CD8-positive, alpha-beta memory T cell (primary cell): ENCODE measurements around the gene RPL12. TPM values are rescaled to one million over a fixed set of nuclear protein-coding genes. Genes with fewer than 3 reads are reported as not detected.

ENCODE experiments used
- CTCF ChIA-PET: fragments of 350-600 bp; sonication (Branson Sonifier 250); formaldehyde crosslinking; loops from one replicate; lab custom pipeline; 2021; ENCODE audit warnings: antibody characterized with exemption; lab: Charles Lee
- POLR2A ChIA-PET: fragments of 350-600 bp; sonication (Branson Sonifier 250); formaldehyde crosslinking; loops from one replicate; lab custom pipeline; 2021; ENCODE audit warnings: antibody characterized with exemption; lab: Charles Lee
- DNase-seq, 5 donors: peaks; one replicate each; pipeline versions ENCODE4 v3.0.0 to v3.0.0-alpha.2; 2020 to 2022; ENCODE audit warnings: mixed read lengths in 1 of 5
- H3K27ac ChIP-seq: one replicate; pipeline ENCODE4 v1.7.0; 2013; ENCODE audit warnings: low read depth, mild to moderate bottlenecking, low read length, moderate library complexity
- H3K27me3 ChIP-seq: 2 replicates; pipeline ENCODE4 v1.7.0; 2013; ENCODE audit warnings: low read length, mild to moderate bottlenecking; ENCODE audit not compliant: insufficient read depth, poor library complexity, severe bottlenecking
- H3K36me3 ChIP-seq: 2 replicates; pipeline ENCODE4 v1.7.0; 2013; ENCODE audit warnings: mild to moderate bottlenecking, low read length, moderate library complexity; ENCODE audit not compliant: insufficient read depth
- H3K4me1 ChIP-seq: 2 replicates; pipeline ENCODE4 v1.7.0; 2013; ENCODE audit warnings: mild to moderate bottlenecking, low read length, moderate library complexity; ENCODE audit not compliant: insufficient read depth
- H3K4me3 ChIP-seq: 2 replicates; pipeline ENCODE4 v1.7.0; 2013; ENCODE audit warnings: mild to moderate bottlenecking, low read length
- H3K9me3 ChIP-seq: 2 replicates; pipeline ENCODE4 v1.7.0; 2013; ENCODE audit warnings: mild to moderate bottlenecking, low read length
- H3K27ac Mint-ChIP-seq, 8 donors: one replicate each; pipeline ENCODE4 v1.8.0; 2020 to 2021; ENCODE audit warnings: mixed read lengths in 8 of 8, mild to moderate bottlenecking in 6 of 8, inconsistent platforms in 3 of 8, moderate library complexity in 3 of 8
- H3K27me3 Mint-ChIP-seq, 2 donors: one replicate each; pipeline ENCODE4 v1.8.0; 2020 to 2021; ENCODE audit warnings: mixed read lengths in 2 of 2, mild to moderate bottlenecking in 1 of 2, moderate library complexity in 1 of 2
- H3K36me3 Mint-ChIP-seq, 3 donors: one replicate each; pipeline ENCODE4 v1.8.0; 2020 to 2021; ENCODE audit warnings: mixed read lengths in 3 of 3, inconsistent platforms in 1 of 3, mild to moderate bottlenecking in 1 of 3
- H3K4me1 Mint-ChIP-seq, 3 donors: one replicate each; pipeline ENCODE4 v1.8.0; 2020 to 2021; ENCODE audit warnings: mixed read lengths in 3 of 3, inconsistent platforms in 1 of 3, mild to moderate bottlenecking in 1 of 3
- H3K4me3 Mint-ChIP-seq, 7 donors: one replicate each; pipeline ENCODE4 v1.8.0; 2020 to 2021; ENCODE audit warnings: mixed read lengths in 7 of 7, mild to moderate bottlenecking in 6 of 7, moderate library complexity in 4 of 7, inconsistent platforms in 2 of 7
- H3K9me3 Mint-ChIP-seq, 5 donors: one replicate each; pipeline ENCODE4 v1.8.0; 2020 to 2022; ENCODE audit warnings: mixed read lengths in 5 of 5, mild to moderate bottlenecking in 3 of 5, moderate library complexity in 2 of 5, inconsistent platforms in 1 of 5
- polyA plus RNA-seq: library from polyadenylated mRNA; unstranded; fragments of 300-500 nt; fragmentation: Illumina TruSeq; gene quantifications from one replicate; pipeline ENCODE4 v1.2.3, GENCODE V29; 2021
- total RNA-seq, 2 experiments: library from RNA; stranded (reverse); gene quantifications; one replicate each; pipeline ENCODE4 v1.2.3, GENCODE V29; 2021

RPL12 gene
- total and polyA plus RNA-seq, 3 experiments from 2014 or later = 1,457 to 1,549 (median 1,533) TPM

GRCh38 chr9:127451608-127451857 lies 327 bp upstream of the RPL12 start:
- H3K36me3 Mint-ChIP-seq = peaks cover 0 to 69% (median 19%) of the 10 kb centered on the region in 3 donors

DNA sequence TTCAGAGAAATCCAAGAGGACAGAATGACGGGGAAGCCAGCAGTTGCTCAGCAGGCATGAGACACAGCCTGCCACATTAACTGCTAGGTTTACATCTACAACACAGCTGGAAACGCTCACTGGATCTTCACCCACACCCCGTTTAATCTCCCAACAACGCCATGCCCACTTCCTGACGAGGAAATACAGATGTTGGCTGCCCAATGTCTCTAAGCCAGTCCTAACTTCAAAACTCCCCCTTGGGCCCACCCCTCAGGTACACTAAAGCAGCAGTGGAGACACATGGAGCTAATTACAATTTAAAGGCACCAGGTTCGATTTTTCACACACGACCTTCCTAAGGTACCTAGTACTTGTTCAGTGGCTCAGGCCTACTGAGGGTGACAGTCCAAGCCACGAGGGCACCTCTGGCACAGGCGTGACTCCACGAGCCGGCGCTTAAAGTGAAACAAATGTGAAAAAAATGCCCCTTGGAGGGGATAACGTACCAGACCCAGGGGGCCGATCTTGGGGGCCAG lies 904 bp downstream of the RPL12 start:
- Histone ChIP-seq H3K27ac (peak overlapping the region; percentile 94), H3K4me3 (peak overlapping the region; percentile 98), H3K9me3 (no peaks in the 10 kb centered on the region), H3K27me3 (no peaks in the 10 kb centered on the region), H3K36me3 (peaks cover 39% of the 10 kb centered on the region), H3K4me1 (peaks cover 30% of the 10 kb centered on the region)
- CTCF ChIA-PET = interaction anchor here (0.8 to 2.5 kb wide), 5 partner anchors 10 to 225 kb away, joined by 3 to 9 read pairs (median 4); partner anchors contain the start of genes SLC2A8 and ZNF79
- Mint-ChIP-seq H3K27ac (peak overlapping the region; percentile 83 to 99 (median 96)), H3K4me3 (peak overlapping the region; percentile 95 to 99 (median 97)), H3K27me3 (no peaks in the 10 kb centered on the region), H3K9me3 (no peaks in the 10 kb centered on the region), H3K4me1 (peaks cover 36 to 51% (median 50%) of the 10 kb centered on the region in 3 donors), H3K36me3 (peaks cover 0 to 76% (median 16%) of the 10 kb centered on the region in 3 donors)
- POLR2A ChIA-PET = interaction anchor here (0.6 to 2.3 kb wide), 13 partner anchors 9 to 335 kb away, joined by 3 to 18 read pairs (median 4); partner anchors contain the start of genes CDK9, SLC2A8 and ZNF79
- DNase-seq = peak in 2 of 5 donors; percentile 17 to 50

More at GRCh38 chr9:127451608-127451857, 327 bp upstream of the RPL12 start:
- Histone ChIP-seq H3K4me3 (peak overlapping the region; percentile 98), H3K4me1 (peaks cover 30% of the 10 kb centered on the region), H3K36me3 (peaks cover 32% of the 10 kb centered on the region), H3K27ac (peak overlapping the region; percentile 94), H3K27me3 (no peaks in the 10 kb centered on the region), H3K9me3 (no peaks in the 10 kb centered on the region)
- peak overlapping the region; percentile 95 to 99 (median 97) for H3K4me3 Mint-ChIP-seq
- H3K4me1 Mint-ChIP-seq = peaks cover 36 to 51% (median 50%) of the 10 kb centered on the region in 3 donors
- ChIA-PET POLR2A (interaction anchor here (0.5 to 2.3 kb wide), 12 partner anchors 11 to 616 kb away, joined by 3 to 18 read pairs (median 3); partner anchors contain the start of genes NAIF1, SLC2A8 and ZNF79), CTCF (interaction anchor here (0.6 to 2.5 kb wide), 3 partner anchors 133 to 241 kb away, joined by 3 to 9 read pairs (median 4); no protein-coding TSS in a partner anchor)
- no peak for DNase-seq
- H3K27me3 Mint-ChIP-seq = no peaks in the 10 kb centered on the region
- no peaks in the 10 kb centered on the region for H3K9me3 Mint-ChIP-seq
- H3K27ac Mint-ChIP-seq = peak overlapping the region; percentile 83 to 99 (median 96)

GRCh38 chr9:127449332-127449966 lies 1.8 kb downstream of the RPL12 start:
- peaks cover 47% of the 10 kb centered on the region for H3K36me3 ChIP-seq
- H3K36me3 Mint-ChIP-seq = peaks cover under 1 to 79% (median 19%) of the 10 kb centered on the region in 3 donors
- no peaks in the 10 kb centered on the region for H3K27me3 ChIP-seq
- no peaks in the 10 kb centered on the region for H3K9me3 ChIP-seq
- H3K27ac ChIP-seq = peak overlapping the region; percentile 94
- DNase-seq = no peak
- H3K4me1 ChIP-seq = peaks cover 30% of the 10 kb centered on the region
- peak overlapping the region; percentile 98 for H3K4me3 ChIP-seq
- H3K27ac Mint-ChIP-seq = peak overlapping the region; percentile 83 to 99 (median 95)
- POLR2A ChIA-PET = no interaction called here
- H3K4me1 Mint-ChIP-seq = peaks cover 36 to 51% (median 50%) of the 10 kb centered on the region in 3 donors
- peak overlapping the region; percentile 95 to 99 (median 97) for H3K4me3 Mint-ChIP-seq
- CTCF ChIA-PET = interaction anchor here (2.5 kb wide), 1 partner anchor 224 kb away, joined by 9 read pairs; no protein-coding TSS in a partner anchor
- no peaks in the 10 kb centered on the region for H3K9me3 Mint-ChIP-seq
- H3K27me3 Mint-ChIP-seq = no peaks in the 10 kb centered on the region

GRCh38 chr9:127448112-127448805 lies 2.9 kb downstream of the RPL12 start:
- Mint-ChIP-seq H3K4me3 (peak overlapping the region in 6 of 7 donors; percentile 24 to 97 (median 96)), H3K36me3 (peaks cover 7 to 83% (median 23%) of the 10 kb centered on the region in 3 donors), H3K27ac (peak overlapping the region; percentile 70 to 97 (median 94)), H3K9me3 (no peaks in the 10 kb centered on the region), H3K27me3 (no peaks in the 10 kb centered on the region), H3K4me1 (peaks cover 36 to 51% (median 46%) of the 10 kb centered on the region in 3 donors)
- DNase-seq = no peak
- no peaks in the 10 kb centered on the region for H3K27me3 ChIP-seq
- H3K9me3 ChIP-seq = no peaks in the 10 kb centered on the region
- H3K4me1 ChIP-seq = peaks cover 30% of the 10 kb centered on the region
- CTCF ChIA-PET = no interaction called here
- H3K27ac ChIP-seq = no peak overlapping the region
- H3K36me3 ChIP-seq = peaks cover 54% of the 10 kb centered on the region
- H3K4me3 ChIP-seq = no peak overlapping the region
- POLR2A ChIA-PET = interaction anchor here (0.5 to 0.7 kb wide), 3 partner anchors 12 to 220 kb away, joined by 3 read pairs; no protein-coding TSS in a partner anchor

DNA sequence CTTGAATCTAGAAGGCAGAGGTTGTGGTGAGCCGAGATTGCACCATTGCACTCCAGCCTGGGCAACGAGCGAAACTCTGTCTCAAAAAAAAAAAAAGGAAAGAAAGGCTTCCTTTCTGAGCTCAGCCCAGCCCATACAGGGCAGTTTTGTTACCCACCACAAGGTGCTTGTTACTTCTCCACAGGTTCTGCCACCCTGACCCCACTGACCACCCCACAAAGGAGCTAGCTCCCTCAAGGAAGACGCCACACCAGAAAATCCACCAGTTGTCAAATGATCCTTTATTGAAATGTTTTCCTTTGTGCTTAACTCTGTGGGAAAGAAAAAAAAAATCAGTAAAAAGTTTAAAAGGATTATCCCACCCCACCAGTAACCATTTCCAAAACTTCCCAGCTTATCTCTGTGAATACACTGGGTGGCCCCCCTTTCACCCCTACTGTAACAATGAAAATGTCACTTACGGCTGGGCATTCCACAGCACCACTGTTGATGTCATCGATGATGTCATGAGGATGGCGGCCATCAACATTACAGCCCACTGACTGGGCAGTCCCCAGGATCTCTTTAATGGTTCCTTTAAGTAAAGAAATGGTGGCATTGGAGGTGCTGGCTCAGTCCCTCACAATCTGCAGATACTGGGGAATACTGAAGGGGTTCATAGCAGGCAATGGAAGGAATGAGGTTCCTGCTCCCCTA lies 3.6 kb downstream of the RPL12 start:
- peaks cover 58% of the 10 kb centered on the region for H3K36me3 ChIP-seq
- H3K4me3 ChIP-seq = no peak overlapping the region
- Mint-ChIP-seq H3K27ac (peak overlapping the region in 7 of 8 donors; percentile 56 to 97 (median 92)), H3K4me3 (peak overlapping the region in 3 of 7 donors; percentile 45 to 95 (median 46)), H3K27me3 (no peaks in the 10 kb centered on the region), H3K9me3 (no peaks in the 10 kb centered on the region), H3K4me1 (peaks cover 34 to 48% (median 43%) of the 10 kb centered on the region in 3 donors), H3K36me3 (peaks cover 7 to 88% (median 26%) of the 10 kb centered on the region in 3 donors)
- no peak for DNase-seq
- H3K27me3 ChIP-seq = no peaks in the 10 kb centered on the region
- CTCF ChIA-PET = no interaction called here
- H3K27ac ChIP-seq = no peak overlapping the region
- POLR2A ChIA-PET = interaction anchor here (0.6 kb wide), 1 partner anchor 76 kb away, joined by 3 read pairs; no protein-coding TSS in a partner anchor
- H3K9me3 ChIP-seq = no peaks in the 10 kb centered on the region
- H3K4me1 ChIP-seq = peaks cover 28% of the 10 kb centered on the region

- Mint-ChIP-seq H3K27ac (peak overlapping the region in 5 of 8 donors; percentile 45 to 88 (median 69)), H3K4me3 (peak overlapping the region in 2 of 7 donors; percentile 51 to 52), H3K4me1 (peaks cover 29 to 41% (median 37%) of the 10 kb centered on the region in 3 donors), H3K27me3 (no peaks in the 10 kb centered on the region), H3K9me3 (no peaks in the 10 kb centered on the region), H3K36me3 (peaks cover 7 to 92% (median 27%) of the 10 kb centered on the region in 3 donors)
- H3K36me3 ChIP-seq = peaks cover 60% of the 10 kb centered on the region
- ChIA-PET POLR2A (interaction anchor here (0.6 kb wide), 1 partner anchor 77 kb away, joined by 3 read pairs; no protein-coding TSS in a partner anchor), CTCF (interaction anchor here (1.0 kb wide), 1 partner anchor 50 kb away, joined by 3 read pairs; the partner anchor contains the start of gene SLC2A8)
- H3K27ac ChIP-seq = no peak overlapping the region
- no peaks in the 10 kb centered on the region for H3K9me3 ChIP-seq
- H3K4me3 ChIP-seq = no peak overlapping the region
- DNase-seq = no peak
- H3K27me3 ChIP-seq = no peaks in the 10 kb centered on the region
- H3K4me1 ChIP-seq = peaks cover 21% of the 10 kb centered on the region
Measured at GRCh38 chr9:127446713-127447415, 4.3 kb downstream of the RPL12 start.
